Fibroblast of pulmonary artery (primary cell): ENCODE results near the gene ARHGAP31.
"Not testable (repeated sequence)": the region's sequence is repeated elsewhere in the genome, so short reads cannot be mapped to it uniquely, and the experiment has no call there.

ENCODE experiments used
- DNase-seq: peaks from one replicate; pipeline ENCODE4 v3.0.0-alpha.2; 2010; ENCODE audit warnings: low read depth
- H3K4me3 ChIP-seq: replicated peaks from 2 replicates; pipeline ENCODE4 v1.5.1; 2011; ENCODE audit warnings: low read depth, mild to moderate bottlenecking, control low read depth, low read length, moderate library complexity
- TF ChIP-seq, protein P1 (sequence below): IDR thresholded peaks from 2 replicates; pipeline ENCODE4 v1.5.1; 2011; ENCODE audit warnings: mild to moderate bottlenecking, control low read depth, low read length, inconsistent platforms; ENCODE audit errors: missing control alignments

Gene ARHGAP31

DNA sequence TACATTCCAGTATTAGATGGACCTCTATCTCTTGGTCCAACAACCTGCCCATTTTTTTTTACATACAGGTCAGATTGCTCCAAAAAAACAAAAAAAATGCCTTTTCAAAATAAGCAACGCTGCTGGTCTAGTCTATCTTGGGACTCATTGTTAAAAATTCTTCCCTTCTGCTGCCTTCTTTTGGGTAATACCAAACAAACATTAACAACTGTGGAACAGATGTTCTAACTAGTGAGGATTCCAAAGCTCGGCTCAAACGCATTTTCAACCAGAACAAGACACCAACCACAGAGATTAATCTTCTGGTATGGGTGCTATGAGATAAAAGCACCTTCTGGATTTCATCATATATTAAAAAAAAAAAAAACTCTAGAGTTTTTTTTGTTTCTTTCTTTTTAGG is 24.7 kb downstream of the ARHGAP31 start:
- TF ChIP-seq, protein P1, sequence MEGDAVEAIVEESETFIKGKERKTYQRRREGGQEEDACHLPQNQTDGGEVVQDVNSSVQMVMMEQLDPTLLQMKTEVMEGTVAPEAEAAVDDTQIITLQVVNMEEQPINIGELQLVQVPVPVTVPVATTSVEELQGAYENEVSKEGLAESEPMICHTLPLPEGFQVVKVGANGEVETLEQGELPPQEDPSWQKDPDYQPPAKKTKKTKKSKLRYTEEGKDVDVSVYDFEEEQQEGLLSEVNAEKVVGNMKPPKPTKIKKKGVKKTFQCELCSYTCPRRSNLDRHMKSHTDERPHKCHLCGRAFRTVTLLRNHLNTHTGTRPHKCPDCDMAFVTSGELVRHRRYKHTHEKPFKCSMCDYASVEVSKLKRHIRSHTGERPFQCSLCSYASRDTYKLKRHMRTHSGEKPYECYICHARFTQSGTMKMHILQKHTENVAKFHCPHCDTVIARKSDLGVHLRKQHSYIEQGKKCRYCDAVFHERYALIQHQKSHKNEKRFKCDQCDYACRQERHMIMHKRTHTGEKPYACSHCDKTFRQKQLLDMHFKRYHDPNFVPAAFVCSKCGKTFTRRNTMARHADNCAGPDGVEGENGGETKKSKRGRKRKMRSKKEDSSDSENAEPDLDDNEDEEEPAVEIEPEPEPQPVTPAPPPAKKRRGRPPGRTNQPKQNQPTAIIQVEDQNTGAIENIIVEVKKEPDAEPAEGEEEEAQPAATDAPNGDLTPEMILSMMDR = no peak
- H3K4me3 ChIP-seq = no peak overlapping the region
- DNase-seq = peak; percentile 44

DNA sequence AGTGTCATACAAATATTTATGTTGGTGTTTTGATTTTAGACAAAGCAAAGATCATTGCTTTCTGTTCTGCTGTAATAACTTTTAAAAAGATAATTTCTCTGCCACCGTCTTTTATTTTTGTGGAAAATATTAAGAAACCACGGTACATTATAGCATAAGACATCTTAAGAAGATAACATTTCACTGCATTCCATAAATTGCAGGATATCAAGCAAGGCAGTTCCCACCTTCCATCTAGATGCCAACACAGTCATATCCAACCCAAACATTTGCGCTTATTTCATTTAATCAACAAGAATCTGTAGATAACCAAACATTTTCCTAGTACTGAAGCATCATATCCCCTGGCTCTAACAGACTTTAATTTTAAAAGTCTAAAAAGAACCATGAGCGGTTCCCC is 25.1 kb downstream of the ARHGAP31 start:
- TF ChIP-seq, protein P1 = no peak
- DNase-seq = no peak
- no peak overlapping the region for H3K4me3 ChIP-seq

DNA sequence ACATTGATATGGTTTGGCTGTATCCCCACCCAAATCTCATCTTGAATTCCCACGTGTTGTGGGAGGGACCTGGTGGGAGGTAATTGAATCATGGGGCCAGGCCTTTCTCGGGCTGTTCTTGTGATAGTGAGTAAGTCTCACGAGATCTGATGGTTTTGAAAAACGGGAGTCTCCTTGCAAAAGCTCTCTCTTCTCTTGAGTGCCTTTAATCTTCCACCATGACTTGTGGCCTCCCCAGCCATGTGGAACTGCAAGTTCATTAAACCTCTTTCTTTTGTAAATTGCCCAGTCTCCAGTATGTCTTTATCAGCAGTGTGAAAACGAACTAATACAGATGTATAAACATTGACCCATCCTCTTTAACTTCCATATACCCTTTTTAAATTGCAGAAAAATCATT is 26.6 kb downstream of the ARHGAP31 start:
- H3K4me3 ChIP-seq, DNase-seq: not testable (repeated sequence)

DNA sequence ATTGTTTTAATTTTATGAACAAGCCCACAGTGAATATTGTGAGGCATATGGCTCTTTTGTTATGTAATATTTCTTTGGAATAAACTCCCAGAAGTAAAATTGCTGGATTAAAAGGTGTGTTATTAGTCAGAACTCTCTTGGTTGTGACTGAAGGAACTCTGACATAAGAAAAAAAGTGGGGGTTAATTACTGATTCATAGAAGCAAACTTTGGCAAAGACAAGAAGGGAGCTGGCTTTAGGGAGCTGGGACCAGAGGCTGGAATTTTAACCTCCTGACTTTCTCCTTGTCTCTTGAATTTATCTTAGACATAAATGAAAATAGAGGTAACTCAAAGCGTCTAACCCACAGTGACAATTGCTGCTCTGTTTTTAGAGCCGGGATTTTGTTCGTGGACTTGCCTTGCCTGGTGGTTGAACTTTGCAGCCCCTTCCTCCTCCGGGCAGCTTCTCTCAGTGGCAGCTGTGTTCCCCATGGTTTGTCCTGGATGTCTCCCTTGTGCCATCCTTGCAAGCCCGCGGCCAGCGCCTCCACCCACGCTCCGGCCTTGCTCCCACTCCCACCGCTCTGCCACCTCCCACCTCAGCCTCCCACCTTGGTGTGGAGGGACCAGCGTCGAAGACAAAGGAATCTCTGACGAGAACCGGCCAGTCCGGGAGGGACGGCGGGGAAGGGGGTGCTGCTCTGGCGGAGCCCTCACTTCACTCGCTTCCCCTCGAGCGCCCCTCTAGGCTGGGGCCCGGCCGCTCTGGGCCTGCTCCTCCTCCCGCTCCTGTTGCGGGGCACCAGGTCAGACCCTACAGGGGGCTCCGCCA is 28.0 kb downstream of the ARHGAP31 start:
- DNase-seq = peak; percentile 29
- peak overlapping the region; percentile 58 for H3K4me3 ChIP-seq
- TF ChIP-seq, protein P1 = no peak

DNA sequence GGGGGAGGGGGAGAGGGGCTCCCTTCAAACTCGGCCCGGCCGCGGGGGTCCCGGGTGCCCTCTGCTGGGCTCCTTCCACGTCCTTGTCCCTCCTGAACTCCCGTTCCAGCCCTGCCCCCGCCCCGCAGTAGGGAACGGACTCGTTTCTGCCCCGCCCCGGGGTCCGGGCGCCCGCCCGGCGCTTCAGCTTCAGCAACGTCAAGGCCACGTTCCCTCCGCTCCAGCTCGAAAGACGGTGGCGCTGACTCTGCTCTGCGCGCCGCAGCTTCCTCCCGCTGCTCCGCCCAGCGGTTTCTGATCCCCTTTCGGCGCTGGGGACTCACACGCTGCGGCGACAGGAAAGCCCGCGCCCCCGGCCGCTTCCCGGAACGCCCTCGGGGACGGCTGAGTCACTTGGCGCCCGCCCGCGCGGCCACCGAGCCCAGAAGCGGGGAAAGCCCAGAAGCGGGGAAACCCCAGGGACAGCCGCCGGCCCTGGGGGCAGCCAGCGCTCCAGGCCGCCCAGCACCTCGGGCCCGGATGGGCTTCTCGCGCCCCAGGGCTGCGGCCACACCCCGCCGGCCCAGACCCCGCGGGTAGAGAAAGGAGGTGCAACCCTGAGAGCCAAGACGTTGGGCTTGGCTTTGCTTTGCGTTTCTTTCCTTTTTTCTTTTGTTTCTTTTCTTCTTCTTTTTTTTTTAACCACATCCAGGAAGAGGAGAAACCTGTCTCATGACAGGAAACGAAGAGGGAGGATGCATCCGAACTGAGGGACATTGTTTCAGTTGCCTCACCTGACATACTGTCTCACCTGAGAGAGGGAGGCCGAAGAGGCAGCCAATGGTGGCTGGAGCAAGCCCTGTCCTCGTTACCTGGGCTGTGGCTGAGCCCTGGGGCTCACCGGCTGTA is 28.9 kb downstream of the ARHGAP31 start:
- peak overlapping the region; percentile 58 for H3K4me3 ChIP-seq
- peak; percentile 79 for DNase-seq
- TF ChIP-seq, protein P1 = no peak

DNA sequence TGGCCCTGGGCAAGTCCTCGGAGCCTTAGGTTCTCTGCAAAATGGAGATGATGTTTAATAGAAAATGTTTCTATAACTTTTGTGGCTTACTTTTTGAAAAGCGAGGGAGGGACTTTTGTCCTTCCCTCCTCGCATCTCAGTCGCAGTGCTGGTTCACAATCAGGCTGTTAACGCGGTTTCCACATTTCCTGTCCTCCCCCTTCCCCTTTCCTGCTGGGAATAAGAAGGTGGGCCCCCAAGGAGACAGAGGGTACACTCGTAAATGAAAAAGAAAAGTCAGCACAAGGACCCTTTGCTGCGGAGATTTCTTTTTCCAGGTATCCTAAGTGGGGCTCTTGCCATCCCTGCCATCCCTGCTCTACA is 29.5 kb downstream of the ARHGAP31 start:
- TF ChIP-seq, protein P1 = no peak
- DNase-seq = no peak
- peak overlapping the region; percentile 58 for H3K4me3 ChIP-seq

DNA sequence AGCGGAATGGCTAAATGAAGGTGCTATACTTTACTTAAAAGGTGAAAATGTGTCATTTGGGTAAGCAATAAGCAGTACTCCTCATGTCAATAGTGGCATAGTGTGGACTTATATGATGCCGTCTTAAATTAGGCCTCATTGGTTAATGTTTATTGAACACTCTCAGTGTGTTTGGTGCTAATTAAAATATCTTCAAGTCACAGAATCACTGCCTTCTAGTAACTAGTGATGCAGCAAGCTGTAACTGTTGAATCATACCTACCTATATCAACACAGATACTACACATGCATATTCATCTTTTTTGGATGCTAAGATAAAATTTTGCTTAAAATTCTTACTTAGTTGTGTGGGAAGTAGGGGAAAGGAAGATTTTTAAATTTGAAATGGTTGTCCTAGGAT is 30.7 kb downstream of the ARHGAP31 start:
- TF ChIP-seq, protein P1 = no peak
- no peak for DNase-seq
- H3K4me3 ChIP-seq = no peak overlapping the region
